ENCODE measurements around the gene B3GALNT2.
A peak's percentile ranks its signal among the peaks of the same experiment; 100 is the strongest.

The B3GALNT2 gene

GRCh38 chr1:235450886-235451483 is 53.3 kb downstream of the B3GALNT2 start:
- DNase-seq, result no peak

GRCh38 chr1:235450433-235450832 is 53.8 kb downstream of the B3GALNT2 start:
- no peak for DNase-seq

GRCh38 chr1:235448616-235449015 is 55.6 kb downstream of the B3GALNT2 start:
- DNase-seq, result no peak

- DNase-seq, result no peak
Measured at GRCh38 chr1:235442788-235443429, 61.3 kb downstream of the B3GALNT2 start.

- no peak for DNase-seq
Measured at GRCh38 chr1:235441159-235441685, 63.0 kb downstream of the B3GALNT2 start.

- no peak for DNase-seq
Measured at GRCh38 chr1:235434001-235434400, 70.3 kb downstream of the B3GALNT2 start.

- no peak for DNase-seq
Measured at GRCh38 chr1:235430991-235431390, 73.3 kb downstream of the B3GALNT2 start.

- DNase-seq, result no peak
Measured at GRCh38 chr1:235429143-235429542, 75.1 kb downstream of the B3GALNT2 start.

- DNase-seq, result no peak
Measured at GRCh38 chr1:235427447-235427846, 76.8 kb downstream of the B3GALNT2 start.

GRCh38 chr1:235426680-235427079 is 77.6 kb downstream of the B3GALNT2 start:
- no peak for DNase-seq

- no peak for DNase-seq
Measured at GRCh38 chr1:235426143-235426542, 78.1 kb downstream of the B3GALNT2 start.

- DNase-seq, result no peak
Measured at GRCh38 chr1:235425357-235425756, 78.9 kb downstream of the B3GALNT2 start.

- no peak for DNase-seq
Measured at GRCh38 chr1:235424092-235424491, 80.2 kb downstream of the B3GALNT2 start.

- no peak for DNase-seq
Measured at GRCh38 chr1:235423214-235423652, 81.0 kb downstream of the B3GALNT2 start.

- no peak for DNase-seq
Measured at GRCh38 chr1:235421751-235422150, 82.5 kb downstream of the B3GALNT2 start.

- DNase-seq, result no peak
Measured at GRCh38 chr1:235417086-235417697, 87.1 kb downstream of the B3GALNT2 start.

- no peak for DNase-seq
Measured at GRCh38 chr1:235416662-235417049, 87.6 kb downstream of the B3GALNT2 start.

- peak; percentile 48 for DNase-seq
Measured at GRCh38 chr1:235415008-235415904, 89.0 kb downstream of the B3GALNT2 start.

- DNase-seq, result no peak
Measured at GRCh38 chr1:235411489-235412486, 92.5 kb downstream of the B3GALNT2 start.

- DNase-seq, result no peak
Measured at GRCh38 chr1:235410467-235410866, 93.8 kb downstream of the B3GALNT2 start.

GRCh38 chr1:235409042-235409820 is 95.0 kb downstream of the B3GALNT2 start:
- no peak for DNase-seq
